CD1c-positive myeloid dendritic cell (primary cell): ENCODE data around the gene CCDC184.

Source experiments
- DNase-seq: peaks from one replicate; pipeline ENCODE4 v3.0.0-alpha.2; 2016; ENCODE audit errors: extremely low spot score

Gene CCDC184

GRCh38 chr12:48179466-48179865 lies 4.0 kb upstream of the CCDC184 start:
- no peak for DNase-seq

GRCh38 chr12:48180424-48180823 lies 3.0 kb upstream of the CCDC184 start:
- no peak for DNase-seq

DNA sequence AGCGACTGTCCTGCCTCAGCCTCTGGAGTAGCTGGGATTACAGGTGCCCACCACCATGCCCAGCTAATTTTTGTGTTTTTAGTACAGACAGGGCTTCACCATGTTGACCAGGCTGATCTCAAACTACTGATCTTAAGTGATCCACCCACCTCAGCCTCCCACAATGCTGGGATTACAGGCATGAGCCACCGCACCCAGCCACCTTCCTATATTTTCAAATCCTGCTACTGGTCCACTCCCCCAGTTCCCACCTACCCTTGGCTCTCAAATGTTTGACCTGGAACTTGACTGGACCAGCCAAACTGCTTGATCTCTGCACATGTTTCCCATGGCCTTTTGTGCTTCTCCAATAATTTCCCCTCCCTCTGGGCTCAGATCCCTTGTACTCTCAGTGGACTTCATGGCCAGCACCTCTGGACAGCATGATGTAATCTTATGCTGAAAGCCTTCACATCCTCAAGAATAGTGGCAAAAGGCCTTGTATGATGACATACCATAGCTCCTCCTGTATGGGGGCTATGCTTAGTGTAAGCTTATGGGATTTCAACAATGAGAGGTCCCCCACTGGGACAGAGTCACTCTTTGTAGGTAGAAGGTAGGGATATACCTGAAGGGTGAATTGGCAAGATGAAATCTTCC lies 2.5 kb upstream of the CCDC184 start:
- DNase-seq = no peak

DNA sequence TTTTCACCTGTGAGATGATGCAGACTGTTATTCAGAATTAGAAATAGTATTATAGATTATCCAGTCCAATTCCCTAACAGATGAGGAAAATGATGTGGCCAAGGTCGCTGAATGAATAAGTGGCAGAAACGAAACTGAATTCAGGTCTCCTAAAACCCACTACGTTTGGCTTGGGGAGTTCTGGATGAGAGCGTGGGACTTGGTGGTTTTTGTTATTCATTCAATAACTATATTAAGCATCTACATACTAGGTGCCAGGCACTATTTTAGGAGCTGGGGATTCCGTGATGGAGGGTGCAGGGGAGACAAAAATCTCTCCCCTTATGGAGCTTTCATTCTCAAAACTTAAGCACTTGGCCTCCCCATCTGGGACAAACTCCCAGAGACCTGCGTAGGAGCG lies 813 bp upstream of the CCDC184 start:
- no peak for DNase-seq

DNA sequence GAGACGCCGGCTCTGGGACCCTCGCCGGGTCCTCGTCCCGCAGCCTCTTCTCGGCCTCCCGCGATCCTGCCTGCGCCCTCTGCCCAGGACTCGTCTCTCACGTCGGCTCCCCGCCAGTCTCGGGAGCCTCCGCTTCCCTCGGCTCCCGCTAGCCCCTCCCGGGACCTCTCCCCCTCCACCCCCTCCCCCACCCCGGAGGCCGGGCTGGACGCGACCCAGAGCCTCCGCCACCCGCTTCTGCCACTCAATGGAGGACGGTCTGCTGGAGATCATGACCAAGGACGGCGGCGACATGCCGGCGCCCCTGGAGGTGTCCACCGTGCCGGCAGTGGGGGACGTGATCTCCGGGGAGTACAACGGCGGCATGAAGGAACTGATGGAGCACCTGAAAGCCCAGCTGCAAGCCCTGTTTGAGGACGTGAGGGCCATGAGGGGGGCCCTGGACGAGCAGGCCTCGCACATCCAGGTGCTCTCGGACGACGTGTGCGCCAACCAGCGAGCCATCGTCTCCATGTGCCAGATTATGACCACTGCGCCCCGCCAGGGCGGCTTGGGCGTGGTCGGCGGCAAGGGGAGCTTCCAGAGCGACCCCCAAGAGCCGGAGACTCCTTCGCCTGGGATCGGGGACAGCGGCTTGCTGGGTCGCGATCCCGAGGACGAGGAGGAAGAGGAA lies 568 bp downstream of the CCDC184 start:
- DNase-seq = no peak

DNA sequence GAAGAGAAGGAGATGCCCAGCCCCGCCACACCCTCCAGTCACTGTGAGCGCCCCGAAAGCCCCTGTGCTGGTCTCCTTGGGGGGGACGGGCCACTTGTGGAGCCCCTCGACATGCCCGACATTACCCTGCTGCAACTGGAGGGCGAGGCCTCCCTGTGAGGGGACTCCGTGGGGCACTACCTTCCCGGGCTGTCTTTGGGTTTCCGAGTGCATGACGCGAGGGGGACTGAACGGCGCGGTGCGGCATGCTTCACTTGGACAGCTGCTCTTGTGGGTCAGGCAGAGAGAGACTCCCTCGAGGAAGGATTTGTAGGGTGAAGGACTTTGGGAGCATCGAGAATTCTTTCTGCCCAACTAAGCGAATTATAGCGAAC lies 1.1 kb downstream of the CCDC184 start:
- DNase-seq = no peak

GRCh38 chr12:48185181-48185919 lies 1.9 kb downstream of the CCDC184 start:
- DNase-seq = no peak

DNA sequence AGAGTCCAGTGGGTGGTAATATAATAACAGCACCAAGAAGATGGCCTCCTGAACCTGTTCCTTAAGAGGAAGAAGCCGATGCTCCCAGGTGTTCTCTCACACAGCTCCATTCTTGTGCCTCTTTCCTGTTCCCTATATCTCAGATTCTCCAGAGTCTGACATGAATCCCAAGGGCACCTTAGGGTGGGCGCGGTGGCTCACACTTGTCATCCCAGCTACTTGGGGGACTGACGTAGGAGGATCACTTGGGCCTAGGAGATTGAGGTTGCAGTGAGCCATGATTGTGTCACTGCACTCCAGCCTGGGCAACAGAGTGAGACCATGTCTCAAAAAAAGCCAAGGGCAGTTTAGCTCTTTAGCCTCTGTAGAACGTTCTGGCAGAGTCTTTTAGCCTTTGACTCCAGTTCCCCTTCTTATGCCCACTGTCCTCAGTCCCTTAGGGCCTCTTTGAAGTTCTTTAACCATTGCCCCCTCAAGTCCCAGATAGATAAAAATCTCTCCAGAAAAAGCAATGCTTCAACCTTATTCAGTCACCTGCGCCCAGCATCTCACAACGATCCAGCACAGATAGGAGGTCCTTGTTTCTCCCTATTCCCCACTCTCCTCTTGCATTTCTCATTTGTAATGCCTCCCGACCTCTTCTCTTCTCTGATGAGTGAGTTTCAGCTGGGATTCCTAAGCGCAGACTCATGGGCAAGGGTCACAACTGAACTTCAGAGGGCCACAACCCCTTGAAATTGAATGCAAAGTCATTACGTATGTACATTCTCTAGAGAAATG lies 4.7 kb downstream of the CCDC184 start:
- no peak for DNase-seq

GRCh38 chr12:48189331-48190125 lies 6.1 kb downstream of the CCDC184 start:
- peak; percentile 76 for DNase-seq

DNA sequence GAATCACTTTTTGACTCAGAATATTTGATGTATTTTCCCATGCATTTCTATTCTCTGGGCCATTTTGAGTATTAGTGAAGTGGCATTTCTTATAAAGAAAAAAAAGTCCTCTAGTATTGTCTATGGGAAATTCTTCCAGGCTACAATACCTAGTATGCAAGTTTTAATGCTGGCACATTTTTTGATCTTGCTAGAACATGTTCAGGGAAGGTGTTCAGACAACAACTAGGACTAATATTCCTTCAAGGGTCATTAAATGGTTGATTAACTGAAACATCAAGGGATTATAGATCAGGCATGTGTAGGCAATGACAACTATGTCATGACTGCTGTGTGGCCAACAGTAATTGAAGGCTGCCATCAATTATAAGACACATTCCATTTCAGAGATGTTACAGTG lies 7.7 kb downstream of the CCDC184 start:
- DNase-seq = no peak

DNA sequence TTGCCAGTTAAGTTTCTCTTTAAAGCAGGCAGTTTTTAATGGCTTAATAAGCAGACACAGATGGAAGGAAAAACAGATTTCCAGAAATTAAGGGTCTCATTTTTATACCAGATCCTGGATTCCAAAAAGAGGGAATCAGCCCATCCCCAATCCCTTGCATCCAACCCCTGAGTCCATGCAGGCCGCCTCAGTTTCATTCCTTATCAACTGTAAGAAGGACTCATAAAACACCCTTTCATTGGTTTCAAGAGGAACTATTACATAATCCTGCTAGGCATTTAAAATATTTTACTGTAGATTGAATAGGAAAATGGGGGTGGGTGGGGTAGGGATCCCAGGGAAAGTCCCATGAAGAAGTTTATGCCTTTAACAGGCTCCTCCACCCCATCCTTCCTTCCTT lies 9.4 kb downstream of the CCDC184 start:
- no peak for DNase-seq

DNA sequence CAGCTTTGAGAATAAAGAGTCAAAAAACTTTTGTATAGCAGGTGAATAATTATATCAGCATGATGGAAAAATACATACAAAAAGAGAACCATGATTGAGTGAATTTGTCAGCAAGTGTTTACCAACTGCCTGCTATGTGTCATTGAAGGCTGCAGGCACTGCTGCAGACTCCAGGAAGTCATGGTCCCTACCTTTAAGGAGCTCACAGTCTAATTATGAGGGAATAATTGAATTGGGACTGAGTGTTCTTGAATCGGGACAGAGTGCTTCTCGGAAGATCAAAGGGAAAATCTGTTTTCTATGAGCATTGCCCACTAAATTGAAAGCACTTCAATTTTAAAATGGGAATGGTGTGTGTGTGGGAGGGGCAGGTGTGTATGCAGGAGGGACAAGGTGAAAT lies 10.2 kb downstream of the CCDC184 start:
- DNase-seq = no peak

DNA sequence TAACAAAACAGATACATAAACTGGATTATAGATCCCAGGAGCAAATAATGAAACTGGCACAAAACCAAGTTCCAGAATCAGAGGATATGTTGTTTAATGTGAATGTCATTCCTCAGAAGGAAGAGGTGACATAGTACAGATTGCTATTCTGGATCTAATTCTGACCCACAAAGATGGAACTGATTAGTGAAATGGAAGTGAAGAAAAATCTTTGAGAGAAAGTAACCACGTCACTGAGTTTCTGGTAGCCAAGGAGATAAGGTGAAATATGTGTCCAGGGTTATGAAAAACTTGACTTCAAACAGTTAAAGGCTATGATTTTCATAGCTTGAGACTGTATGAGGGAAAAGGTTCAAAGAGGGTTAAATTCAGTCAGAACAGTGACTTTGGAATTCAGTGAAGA lies 11.4 kb downstream of the CCDC184 start:
- no peak for DNase-seq

GRCh38 chr12:48197549-48197970 lies 14.1 kb downstream of the CCDC184 start:
- DNase-seq = peak; percentile 53

DNA sequence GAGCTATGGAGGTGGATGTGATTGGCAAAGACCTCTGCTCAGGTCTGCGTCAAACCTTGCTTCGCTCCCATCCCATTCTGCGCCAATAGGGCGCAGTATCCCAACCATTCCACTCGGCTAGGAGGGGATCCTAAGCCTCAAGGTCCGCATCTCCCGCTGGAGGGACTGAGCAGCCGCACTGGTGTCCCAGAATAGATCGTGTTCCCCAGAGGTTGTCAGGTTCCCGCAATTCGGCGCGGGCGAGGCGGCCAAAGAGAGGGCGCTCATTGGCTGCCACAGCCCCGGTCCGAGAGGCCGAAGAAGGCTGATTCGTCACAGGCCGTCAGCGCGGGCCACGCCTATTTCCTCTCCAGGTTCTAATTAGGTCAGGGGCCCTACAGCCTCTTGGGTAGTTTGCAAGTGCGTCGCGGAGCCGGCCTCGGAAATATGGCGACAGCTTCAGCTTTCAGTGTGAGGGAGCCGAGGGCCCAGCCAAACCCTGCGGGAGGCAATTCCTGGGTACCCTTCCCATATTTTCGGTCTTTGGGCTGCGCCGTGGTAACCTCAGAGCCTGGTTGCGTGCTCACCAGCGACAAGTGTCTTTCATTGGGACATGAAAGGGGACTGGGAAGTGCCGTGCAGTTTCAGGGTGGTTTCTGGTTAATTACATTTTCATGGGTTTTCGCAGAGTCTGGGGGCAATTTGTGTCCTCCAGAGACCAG lies 14.7 kb downstream of the CCDC184 start:
- DNase-seq = peak; percentile 98

GRCh38 chr12:48198672-48198971 lies 15.2 kb downstream of the CCDC184 start:
- DNase-seq = peak; percentile 45

- no peak for DNase-seq
Measured at GRCh38 chr12:48198985-48199384, 15.5 kb downstream of the CCDC184 start.

DNA sequence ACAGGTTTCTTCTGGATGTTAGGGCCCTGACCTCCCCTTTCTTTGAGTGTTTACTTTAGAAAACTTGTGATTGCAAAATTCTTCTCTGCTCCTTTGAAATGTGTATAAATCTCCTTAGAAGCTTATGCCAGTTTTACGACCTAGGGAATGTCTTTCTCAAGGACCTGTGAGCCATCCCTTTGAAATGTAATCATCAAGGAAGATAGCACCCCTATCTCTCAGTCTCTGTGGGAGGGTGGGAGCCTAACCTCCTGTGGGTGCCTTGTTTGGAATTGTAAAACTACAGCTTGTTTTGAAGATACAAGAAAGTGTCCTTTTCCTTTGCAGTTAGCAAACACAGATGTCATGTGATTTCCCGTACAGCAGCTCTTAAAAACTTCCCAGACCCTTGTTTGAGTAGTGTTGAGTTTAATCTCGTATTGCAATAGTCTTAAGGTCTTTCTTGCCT lies 16.4 kb downstream of the CCDC184 start:
- DNase-seq = no peak

DNA sequence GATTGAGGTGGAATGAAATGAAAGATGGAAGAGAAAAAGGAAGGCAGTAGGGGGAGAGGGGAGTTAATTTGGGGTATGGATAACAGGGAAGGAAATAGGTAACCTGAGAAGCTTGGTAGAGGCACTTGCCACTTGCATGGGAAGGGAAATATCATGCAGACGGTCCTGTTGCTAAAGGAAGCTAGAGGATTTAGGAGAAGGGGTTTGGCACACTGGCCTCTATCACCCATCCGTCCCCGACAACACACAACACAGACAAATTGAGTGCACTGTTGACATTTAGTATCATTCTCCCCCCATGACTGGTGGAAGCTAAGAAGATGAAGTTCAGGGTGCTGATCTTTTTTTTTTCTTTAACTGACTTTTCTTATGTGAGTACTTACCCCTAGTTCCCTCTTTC lies 17.6 kb downstream of the CCDC184 start:
- no peak for DNase-seq

DNA sequence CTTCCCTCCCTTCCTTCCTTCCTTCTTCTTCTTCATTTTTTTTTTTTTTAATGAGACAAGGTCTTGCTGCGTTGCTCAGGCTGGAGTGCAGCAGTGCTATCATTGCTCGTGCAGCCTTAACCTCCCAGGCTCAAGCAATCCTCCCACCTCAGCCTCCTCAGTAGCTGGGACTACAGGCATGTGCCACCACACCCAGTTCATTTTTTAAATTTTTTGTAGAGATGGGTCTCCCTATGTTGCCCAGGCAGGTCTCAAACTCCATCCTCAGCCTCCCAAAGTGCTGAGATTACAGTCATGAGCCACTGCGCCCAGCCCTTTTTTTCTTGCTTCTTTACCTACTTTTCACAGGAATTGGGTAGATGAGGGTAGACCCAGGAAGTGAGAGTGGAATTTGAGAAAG lies 18.1 kb downstream of the CCDC184 start:
- DNase-seq = no peak

DNA sequence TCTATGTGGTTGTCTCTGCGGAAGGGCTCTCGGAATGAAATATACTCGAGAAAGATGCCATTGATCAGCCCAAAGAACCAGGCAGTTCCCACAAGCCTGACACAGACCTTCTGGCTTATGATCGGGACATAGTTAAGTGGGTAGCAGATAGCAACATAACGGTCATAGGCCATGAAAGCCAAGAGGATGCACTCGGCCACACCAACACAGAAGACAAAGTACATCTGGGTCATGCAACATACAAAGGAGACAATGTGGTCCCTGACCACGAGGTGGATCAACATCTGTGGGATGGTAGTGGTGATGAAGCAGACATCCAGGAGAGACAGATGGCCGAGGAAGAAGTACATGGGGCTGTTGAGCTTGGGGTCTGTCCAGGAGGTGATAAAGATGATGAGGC lies 19.3 kb downstream of the CCDC184 start:
- no peak for DNase-seq
